Measurements from ENCODE around the gene INHBA. TPM values are rescaled to one million over a fixed set of nuclear protein-coding genes. Genes with fewer than 3 reads are reported as not detected.

INHBA gene
- polyA plus RNA-seq, 1 donor from 2014 or later = 0.19 TPM

DNA sequence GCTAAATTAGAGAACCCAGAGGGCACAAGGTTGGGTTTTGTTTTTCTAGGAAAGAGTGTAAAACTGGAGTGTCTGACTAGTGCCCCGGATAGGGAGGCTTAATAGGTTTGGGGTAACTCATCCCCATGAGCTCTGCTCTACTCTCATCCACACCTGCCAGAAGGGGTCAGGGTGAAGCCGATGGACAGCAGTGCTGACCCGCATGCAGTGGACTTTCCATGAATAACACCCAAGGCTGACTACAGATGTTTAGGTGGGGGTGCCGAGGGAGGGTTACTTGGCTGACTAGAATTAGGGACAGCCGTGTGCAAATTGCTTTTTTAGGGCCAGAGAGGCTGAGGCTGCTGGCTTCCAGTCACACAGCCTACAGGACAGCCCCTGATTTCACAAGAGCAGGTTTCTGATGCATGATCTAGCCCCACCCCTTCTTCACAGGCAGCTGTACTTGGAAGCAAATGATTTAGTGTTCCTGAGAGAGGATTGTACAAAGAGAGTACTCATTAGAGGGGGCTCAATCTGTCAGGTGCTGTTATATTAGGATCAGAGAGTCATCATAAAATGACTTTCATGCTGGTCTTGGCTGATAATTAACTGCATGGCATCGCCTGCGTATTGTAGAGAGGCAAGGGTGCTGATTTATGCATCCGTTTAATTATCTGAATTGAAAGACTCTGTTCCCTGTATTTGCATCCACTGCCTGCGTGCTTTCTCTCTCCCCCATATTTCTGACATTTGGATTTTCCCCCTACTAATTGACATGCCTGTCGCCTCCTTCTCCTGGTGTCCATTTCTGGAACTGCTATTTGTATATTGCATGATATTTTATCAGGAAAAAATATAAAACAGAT, 9.5 kb downstream of the INHBA start:
- peak overlapping the region; percentile 62 for H3K4me3 ChIP-seq (ENCODE audit: low read length)
- H3K4me2 ChIP-seq (ENCODE audit: low read length) = peak overlapping the region; percentile 41
- no peaks in the 10 kb centered on the region for H3F3A ChIP-seq (ENCODE audit: insufficient read depth, low read length, poor library complexity, severe bottlenecking)
- no peaks in the 10 kb centered on the region for H4K20me1 ChIP-seq (ENCODE audit: insufficient read depth)
- peak overlapping the region; percentile 54 for H3K9ac ChIP-seq (ENCODE audit: low read length)
- peak overlapping the region; percentile 72 for H3K27ac ChIP-seq (ENCODE audit: low read length)
- no peaks in the 10 kb centered on the region for H3K9me3 ChIP-seq (ENCODE audit: low read length)
- peak overlapping the region; percentile 17 for H2AFZ ChIP-seq (ENCODE audit: low read depth, low read length)
- no peaks in the 10 kb centered on the region for H3K36me3 ChIP-seq (ENCODE audit: insufficient read depth, low read length)
- no peaks in the 10 kb centered on the region for H3K79me2 ChIP-seq (replicated peaks; ENCODE audit: insufficient read depth, low read length)
- peaks cover 7% of the 10 kb centered on the region for H3K27me3 ChIP-seq (ENCODE audit: insufficient read depth, low read depth, low read length)
- TF ChIP-seq RAD21 (conservative IDR thresholded peaks at IDR 0.05) (peak; percentile 52), POLR2AphosphoS5 (IDR thresholded peaks at IDR 0.05) (no peak), EZH2 (IDR thresholded peaks at IDR 0.05; ENCODE audit: borderline replicate concordance, insufficient read depth, low read length, poor library complexity, severe bottlenecking) (no peak), SMC3 (conservative IDR thresholded peaks at IDR 0.05; ENCODE audit: poor library complexity) (peak; percentile 64), MXI1 (conservative IDR thresholded peaks at IDR 0.05; ENCODE audit: poor library complexity, severe bottlenecking) (no peak), TAF1 (IDR thresholded peaks at IDR 0.05; ENCODE audit: low read depth) (no peak), EP300 (conservative IDR thresholded peaks at IDR 0.05; ENCODE audit: poor library complexity, severe bottlenecking) (peak; percentile 51)
- TF ChIP-seq, protein P1, sequence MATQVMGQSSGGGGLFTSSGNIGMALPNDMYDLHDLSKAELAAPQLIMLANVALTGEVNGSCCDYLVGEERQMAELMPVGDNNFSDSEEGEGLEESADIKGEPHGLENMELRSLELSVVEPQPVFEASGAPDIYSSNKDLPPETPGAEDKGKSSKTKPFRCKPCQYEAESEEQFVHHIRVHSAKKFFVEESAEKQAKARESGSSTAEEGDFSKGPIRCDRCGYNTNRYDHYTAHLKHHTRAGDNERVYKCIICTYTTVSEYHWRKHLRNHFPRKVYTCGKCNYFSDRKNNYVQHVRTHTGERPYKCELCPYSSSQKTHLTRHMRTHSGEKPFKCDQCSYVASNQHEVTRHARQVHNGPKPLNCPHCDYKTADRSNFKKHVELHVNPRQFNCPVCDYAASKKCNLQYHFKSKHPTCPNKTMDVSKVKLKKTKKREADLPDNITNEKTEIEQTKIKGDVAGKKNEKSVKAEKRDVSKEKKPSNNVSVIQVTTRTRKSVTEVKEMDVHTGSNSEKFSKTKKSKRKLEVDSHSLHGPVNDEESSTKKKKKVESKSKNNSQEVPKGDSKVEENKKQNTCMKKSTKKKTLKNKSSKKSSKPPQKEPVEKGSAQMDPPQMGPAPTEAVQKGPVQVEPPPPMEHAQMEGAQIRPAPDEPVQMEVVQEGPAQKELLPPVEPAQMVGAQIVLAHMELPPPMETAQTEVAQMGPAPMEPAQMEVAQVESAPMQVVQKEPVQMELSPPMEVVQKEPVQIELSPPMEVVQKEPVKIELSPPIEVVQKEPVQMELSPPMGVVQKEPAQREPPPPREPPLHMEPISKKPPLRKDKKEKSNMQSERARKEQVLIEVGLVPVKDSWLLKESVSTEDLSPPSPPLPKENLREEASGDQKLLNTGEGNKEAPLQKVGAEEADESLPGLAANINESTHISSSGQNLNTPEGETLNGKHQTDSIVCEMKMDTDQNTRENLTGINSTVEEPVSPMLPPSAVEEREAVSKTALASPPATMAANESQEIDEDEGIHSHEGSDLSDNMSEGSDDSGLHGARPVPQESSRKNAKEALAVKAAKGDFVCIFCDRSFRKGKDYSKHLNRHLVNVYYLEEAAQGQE (IDR thresholded peaks at IDR 0.05; ENCODE audit: borderline replicate concordance) = peak; percentile 24
- TF ChIP-seq, protein P2, sequence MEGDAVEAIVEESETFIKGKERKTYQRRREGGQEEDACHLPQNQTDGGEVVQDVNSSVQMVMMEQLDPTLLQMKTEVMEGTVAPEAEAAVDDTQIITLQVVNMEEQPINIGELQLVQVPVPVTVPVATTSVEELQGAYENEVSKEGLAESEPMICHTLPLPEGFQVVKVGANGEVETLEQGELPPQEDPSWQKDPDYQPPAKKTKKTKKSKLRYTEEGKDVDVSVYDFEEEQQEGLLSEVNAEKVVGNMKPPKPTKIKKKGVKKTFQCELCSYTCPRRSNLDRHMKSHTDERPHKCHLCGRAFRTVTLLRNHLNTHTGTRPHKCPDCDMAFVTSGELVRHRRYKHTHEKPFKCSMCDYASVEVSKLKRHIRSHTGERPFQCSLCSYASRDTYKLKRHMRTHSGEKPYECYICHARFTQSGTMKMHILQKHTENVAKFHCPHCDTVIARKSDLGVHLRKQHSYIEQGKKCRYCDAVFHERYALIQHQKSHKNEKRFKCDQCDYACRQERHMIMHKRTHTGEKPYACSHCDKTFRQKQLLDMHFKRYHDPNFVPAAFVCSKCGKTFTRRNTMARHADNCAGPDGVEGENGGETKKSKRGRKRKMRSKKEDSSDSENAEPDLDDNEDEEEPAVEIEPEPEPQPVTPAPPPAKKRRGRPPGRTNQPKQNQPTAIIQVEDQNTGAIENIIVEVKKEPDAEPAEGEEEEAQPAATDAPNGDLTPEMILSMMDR (IDR thresholded peaks at IDR 0.05; ENCODE audit: poor library complexity, severe bottlenecking) = peak; percentile 80
- no peaks in the 10 kb centered on the region for H3K9me2 ChIP-seq (ENCODE audit: insufficient read depth, low read length)

DNA sequence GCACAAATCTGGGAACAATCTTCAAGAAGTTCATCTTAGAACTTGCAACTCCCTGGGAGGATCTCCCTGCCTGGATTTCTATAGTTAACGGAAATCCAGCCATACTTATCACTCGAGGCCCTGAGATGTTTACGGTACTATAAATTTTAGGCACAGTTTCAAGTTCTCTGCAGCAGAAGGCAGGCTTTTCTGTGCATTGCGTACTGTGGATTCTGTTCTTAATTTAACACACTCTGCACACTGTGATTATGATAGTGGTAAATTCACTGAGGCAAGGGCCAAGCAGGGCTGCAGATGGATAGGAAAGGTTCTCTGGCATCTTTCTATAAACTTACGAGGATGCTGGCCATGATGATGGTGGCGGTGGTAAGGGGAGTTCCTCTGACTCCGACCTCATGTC, 10.6 kb downstream of the INHBA start:
- H4K20me1 ChIP-seq (ENCODE audit: insufficient read depth) = no peaks in the 10 kb centered on the region
- H3F3A ChIP-seq (ENCODE audit: insufficient read depth, low read length, poor library complexity, severe bottlenecking) = no peaks in the 10 kb centered on the region
- no peaks in the 10 kb centered on the region for H3K9me2 ChIP-seq (ENCODE audit: insufficient read depth, low read length)
- no peak overlapping the region for H3K4me3 ChIP-seq (ENCODE audit: low read length)
- H3K4me2 ChIP-seq (ENCODE audit: low read length) = no peak overlapping the region
- no peak overlapping the region for H2AFZ ChIP-seq (ENCODE audit: low read depth, low read length)
- H3K27me3 ChIP-seq (ENCODE audit: insufficient read depth, low read depth, low read length) = no peaks in the 10 kb centered on the region
- no peaks in the 10 kb centered on the region for H3K36me3 ChIP-seq (ENCODE audit: insufficient read depth, low read length)
- no peaks in the 10 kb centered on the region for H3K9me3 ChIP-seq (ENCODE audit: low read length)
- TF ChIP-seq SMC3 (conservative IDR thresholded peaks at IDR 0.05; ENCODE audit: poor library complexity) = no peak
- TF ChIP-seq EZH2 (IDR thresholded peaks at IDR 0.05; ENCODE audit: borderline replicate concordance, insufficient read depth, low read length, poor library complexity, severe bottlenecking) = no peak
- no peak for TF ChIP-seq EP300 (conservative IDR thresholded peaks at IDR 0.05; ENCODE audit: poor library complexity, severe bottlenecking)
- TF ChIP-seq, protein P2 (IDR thresholded peaks at IDR 0.05; ENCODE audit: poor library complexity, severe bottlenecking) = no peak
- TF ChIP-seq TAF1 (IDR thresholded peaks at IDR 0.05; ENCODE audit: low read depth) = no peak
- no peak for TF ChIP-seq POLR2AphosphoS5 (IDR thresholded peaks at IDR 0.05)
- no peak overlapping the region for H3K9ac ChIP-seq (ENCODE audit: low read length)
- H3K79me2 ChIP-seq (replicated peaks; ENCODE audit: insufficient read depth, low read length) = no peaks in the 10 kb centered on the region
- no peak overlapping the region for H3K27ac ChIP-seq (ENCODE audit: low read length)

Measured in neural cell (in vitro differentiated cells).